ENCODE results near the gene RAB3IL1. TPM values are rescaled to one million over a fixed set of nuclear protein-coding genes. Genes with fewer than 3 reads are reported as not detected.

The RAB3IL1 gene
- total RNA-seq, 2 donors from 2014 or later, result 9.7 to 14.9 TPM

- Mint-ChIP-seq H3K36me3 (ENCODE audit: low read depth) (no peaks in the 10 kb centered on the region), H3K4me3 (no peak overlapping the region), H3K9me3 (no peaks in the 10 kb centered on the region), H3K27me3 (ENCODE audit: insufficient read depth) (peaks cover 3% of the 10 kb centered on the region), H3K27ac (no peak overlapping the region), H3K4me1 (no peaks in the 10 kb centered on the region)
- H3K9me3 ChIP-seq (ENCODE audit: control insufficient read depth, low read length), result no peaks in the 10 kb centered on the region
- no peak overlapping the region for H3K4me3 ChIP-seq (ENCODE audit: low read length)
- H3K36me3 ChIP-seq (ENCODE audit: control insufficient read depth, insufficient read depth, low read length), result no peaks in the 10 kb centered on the region
- H3K27ac ChIP-seq (ENCODE audit: low read depth, low read length), result no peak overlapping the region
- peak; percentile 97 for TF ChIP-seq CTCF (conservative IDR thresholded peaks at IDR 0.05)
- no peak overlapping the region for H3K9ac ChIP-seq (ENCODE audit: extremely low read depth, low read length, poor library complexity, severe bottlenecking)
- 50 to 71% methylated on average over 5 to 17 of the region's 17 CpGs for WGBS, 2 experiments (ENCODE audit: insufficient coverage in 1 of 2, insufficient read length in 1 of 2)
- H3K27me3 ChIP-seq (ENCODE audit: control insufficient read depth, insufficient read depth, low read length, poor library complexity, severe bottlenecking), result peaks cover 8% of the 10 kb centered on the region
- H3K4me1 ChIP-seq (ENCODE audit: control insufficient read depth, insufficient read depth, low read length), result no peaks in the 10 kb centered on the region
- peak; percentile 97 for DNase-seq
Observed at GRCh38 chr11:61897387-61898246, 19.7 kb downstream of the RAB3IL1 start.

GRCh38 chr11:61896665-61897386 is 20.5 kb downstream of the RAB3IL1 start:
- H3K9me3 ChIP-seq (ENCODE audit: control insufficient read depth, low read length), result no peaks in the 10 kb centered on the region
- H3K4me3 Mint-ChIP-seq, result no peak overlapping the region
- H3K36me3 Mint-ChIP-seq (ENCODE audit: low read depth), result no peaks in the 10 kb centered on the region
- no peak overlapping the region for H3K27ac ChIP-seq (ENCODE audit: low read depth, low read length)
- H3K27me3 ChIP-seq (ENCODE audit: control insufficient read depth, insufficient read depth, low read length, poor library complexity, severe bottlenecking), result peaks cover 15% of the 10 kb centered on the region
- no peaks in the 10 kb centered on the region for H3K4me1 Mint-ChIP-seq
- no peak overlapping the region for H3K27ac Mint-ChIP-seq
- H3K27me3 Mint-ChIP-seq (ENCODE audit: insufficient read depth), result peaks cover 8% of the 10 kb centered on the region
- H3K4me3 ChIP-seq (ENCODE audit: low read length), result no peak overlapping the region
- H3K36me3 ChIP-seq (ENCODE audit: control insufficient read depth, insufficient read depth, low read length), result no peaks in the 10 kb centered on the region
- no peaks in the 10 kb centered on the region for H3K9me3 Mint-ChIP-seq
- no peak overlapping the region for H3K9ac ChIP-seq (ENCODE audit: extremely low read depth, low read length, poor library complexity, severe bottlenecking)
- DNase-seq, result no peak
- TF ChIP-seq CTCF (conservative IDR thresholded peaks at IDR 0.05), result peak; percentile 4
- no peaks in the 10 kb centered on the region for H3K4me1 ChIP-seq (ENCODE audit: control insufficient read depth, insufficient read depth, low read length)
- 86 to 90% methylated on average over 12 to 15 of the region's 15 CpGs for WGBS, 2 experiments (ENCODE audit: insufficient coverage in 1 of 2, insufficient read length in 1 of 2)

- no peak overlapping the region for H3K4me3 Mint-ChIP-seq
- no peaks in the 10 kb centered on the region for H3K9me3 Mint-ChIP-seq
- Histone ChIP-seq H3K9ac (ENCODE audit: extremely low read depth, low read length, poor library complexity, severe bottlenecking) (no peak overlapping the region), H3K36me3 (ENCODE audit: control insufficient read depth, insufficient read depth, low read length) (no peaks in the 10 kb centered on the region), H3K9me3 (ENCODE audit: control insufficient read depth, low read length) (no peaks in the 10 kb centered on the region), H3K27ac (ENCODE audit: low read depth, low read length) (no peak overlapping the region), H3K4me1 (ENCODE audit: control insufficient read depth, insufficient read depth, low read length) (no peaks in the 10 kb centered on the region), H3K4me3 (ENCODE audit: low read length) (no peak overlapping the region), H3K27me3 (ENCODE audit: control insufficient read depth, insufficient read depth, low read length, poor library complexity, severe bottlenecking) (peaks cover 15% of the 10 kb centered on the region)
- H3K4me1 Mint-ChIP-seq, result no peaks in the 10 kb centered on the region
- H3K27me3 Mint-ChIP-seq (ENCODE audit: insufficient read depth), result peaks cover 8% of the 10 kb centered on the region
- 88 to 100% methylated on average over 3 to 4 of the region's 4 CpGs for WGBS, 2 experiments (ENCODE audit: insufficient coverage in 1 of 2, insufficient read length in 1 of 2)
- DNase-seq, result no peak
- no peak overlapping the region for H3K27ac Mint-ChIP-seq
- no peak for TF ChIP-seq CTCF (conservative IDR thresholded peaks at IDR 0.05)
- H3K36me3 Mint-ChIP-seq (ENCODE audit: low read depth), result no peaks in the 10 kb centered on the region
Observed at GRCh38 chr11:61895718-61896059, 21.7 kb downstream of the RAB3IL1 start.

Data from endodermal cell (in vitro differentiated cells).